Measurements from ENCODE around the gene CUBN.

CUBN gene

GRCh38 chr10:16954280-16955030 is 175.2 kb downstream of the CUBN start:
- Histone ChIP-seq H3K9ac (no peak overlapping the region), H3K36me3 (ENCODE audit: insufficient read depth) (no peaks in the 10 kb centered on the region), H2AFZ (ENCODE audit: low read depth) (no peak overlapping the region), H4K20me1 (ENCODE audit: insufficient read depth) (no peaks in the 10 kb centered on the region), H3K4me2 (no peak overlapping the region), H3K27ac (no peak overlapping the region), H3K4me1 (ENCODE audit: low read depth, poor library complexity, severe bottlenecking) (no peaks in the 10 kb centered on the region), H3K27me3 (ENCODE audit: insufficient read depth, low read depth) (no peaks in the 10 kb centered on the region), H3K4me3 (IDR thresholded peaks at IDR 0.05; ENCODE audit: insufficient read depth, low read depth, low read length) (no peak overlapping the region), H3K79me2 (ENCODE audit: insufficient read depth, low read depth) (no peaks in the 10 kb centered on the region)
- TF ChIP-seq CTCF (conservative IDR thresholded peaks at IDR 0.05; ENCODE audit: low read depth, low read length) = no peak

- no peak overlapping the region for H2AFZ ChIP-seq (ENCODE audit: low read depth)
- H3K9ac ChIP-seq = no peak overlapping the region
- H3K4me2 ChIP-seq = no peak overlapping the region
- no peak for TF ChIP-seq CTCF (conservative IDR thresholded peaks at IDR 0.05; ENCODE audit: low read depth, low read length)
- H3K4me3 ChIP-seq (IDR thresholded peaks at IDR 0.05; ENCODE audit: insufficient read depth, low read depth, low read length) = no peak overlapping the region
- no peaks in the 10 kb centered on the region for H4K20me1 ChIP-seq (ENCODE audit: insufficient read depth)
- no peak overlapping the region for H3K27ac ChIP-seq
- no peaks in the 10 kb centered on the region for H3K27me3 ChIP-seq (ENCODE audit: insufficient read depth, low read depth)
- H3K79me2 ChIP-seq (ENCODE audit: insufficient read depth, low read depth) = no peaks in the 10 kb centered on the region
- H3K4me1 ChIP-seq (ENCODE audit: low read depth, poor library complexity, severe bottlenecking) = no peaks in the 10 kb centered on the region
- H3K36me3 ChIP-seq (ENCODE audit: insufficient read depth) = no peaks in the 10 kb centered on the region
Observed at GRCh38 chr10:16953270-16953669, 176.3 kb downstream of the CUBN start.

GRCh38 chr10:16952610-16953009 is 177.0 kb downstream of the CUBN start:
- Histone ChIP-seq H3K27me3 (ENCODE audit: insufficient read depth, low read depth) (no peaks in the 10 kb centered on the region), H3K36me3 (ENCODE audit: insufficient read depth) (no peaks in the 10 kb centered on the region), H4K20me1 (ENCODE audit: insufficient read depth) (no peaks in the 10 kb centered on the region), H3K4me3 (IDR thresholded peaks at IDR 0.05; ENCODE audit: insufficient read depth, low read depth, low read length) (no peak overlapping the region), H3K4me1 (ENCODE audit: low read depth, poor library complexity, severe bottlenecking) (no peaks in the 10 kb centered on the region), H3K9ac (no peak overlapping the region), H2AFZ (ENCODE audit: low read depth) (no peak overlapping the region), H3K79me2 (ENCODE audit: insufficient read depth, low read depth) (no peaks in the 10 kb centered on the region), H3K27ac (no peak overlapping the region), H3K4me2 (no peak overlapping the region)
- TF ChIP-seq CTCF (conservative IDR thresholded peaks at IDR 0.05; ENCODE audit: low read depth, low read length) = no peak

GRCh38 chr10:16952080-16952479 is 177.5 kb downstream of the CUBN start:
- Histone ChIP-seq H3K27ac (no peak overlapping the region), H3K79me2 (ENCODE audit: insufficient read depth, low read depth) (no peaks in the 10 kb centered on the region), H3K4me3 (IDR thresholded peaks at IDR 0.05; ENCODE audit: insufficient read depth, low read depth, low read length) (no peak overlapping the region), H3K27me3 (ENCODE audit: insufficient read depth, low read depth) (no peaks in the 10 kb centered on the region), H2AFZ (ENCODE audit: low read depth) (no peak overlapping the region), H3K4me1 (ENCODE audit: low read depth, poor library complexity, severe bottlenecking) (no peaks in the 10 kb centered on the region), H3K9ac (no peak overlapping the region), H3K4me2 (no peak overlapping the region), H4K20me1 (ENCODE audit: insufficient read depth) (no peaks in the 10 kb centered on the region), H3K36me3 (ENCODE audit: insufficient read depth) (no peaks in the 10 kb centered on the region)
- TF ChIP-seq CTCF (conservative IDR thresholded peaks at IDR 0.05; ENCODE audit: low read depth, low read length) = no peak
